ENCODE data around the gene ZNF580.

Gene ZNF580

DNA sequence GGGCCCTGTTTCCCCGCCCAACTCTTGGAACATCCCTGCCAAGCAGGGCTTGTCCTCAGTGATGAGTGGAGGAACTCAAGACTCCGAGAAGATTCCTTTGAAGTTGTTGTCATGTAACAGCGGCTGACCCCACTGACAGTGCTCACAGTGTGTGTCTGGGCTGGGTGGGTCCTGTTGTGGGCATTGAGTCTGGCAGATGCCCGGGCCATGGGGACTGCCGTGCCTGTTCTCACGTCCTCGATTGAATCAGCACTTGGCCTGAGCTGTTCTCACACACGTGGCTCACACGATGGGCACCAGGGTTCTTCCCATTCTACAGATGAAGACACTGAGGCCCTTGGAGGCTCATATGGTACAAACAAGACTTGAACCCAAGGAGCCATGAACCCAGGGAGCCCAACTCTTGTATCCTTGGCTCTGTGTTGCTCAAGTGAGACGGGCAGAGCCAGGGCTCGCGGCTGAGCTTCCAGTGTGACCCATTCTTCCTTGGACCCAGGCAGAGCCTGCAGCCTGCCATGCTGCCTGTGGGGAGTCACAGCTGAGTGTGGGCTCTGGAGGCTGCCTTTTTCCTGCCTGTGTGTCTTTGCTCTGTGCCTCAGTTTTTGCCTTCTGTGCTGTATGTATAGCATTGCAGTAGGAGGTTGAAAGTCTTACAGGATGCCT lies 25.7 kb downstream of the ZNF580 start:
- no peak for DNase-seq

DNA sequence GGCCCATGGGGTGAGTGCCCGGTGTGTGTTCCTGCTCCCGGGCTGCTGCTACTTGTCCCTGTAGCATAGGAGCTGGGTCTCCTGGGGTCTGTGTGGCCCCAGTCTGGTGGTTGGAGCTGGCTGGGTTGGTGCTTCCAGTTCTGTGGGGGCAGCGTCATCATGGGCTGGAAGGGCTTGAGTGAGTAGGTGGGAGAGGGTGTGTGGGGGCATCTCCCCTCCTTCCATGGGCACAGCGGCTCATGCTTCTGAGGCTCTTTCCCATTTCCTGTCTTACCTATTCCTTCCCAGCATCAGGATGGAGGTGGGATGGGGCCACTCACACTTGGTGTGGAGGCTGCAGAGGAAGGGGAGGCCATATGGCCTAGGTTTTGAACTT lies 26.2 kb downstream of the ZNF580 start:
- no peak for DNase-seq

DNA sequence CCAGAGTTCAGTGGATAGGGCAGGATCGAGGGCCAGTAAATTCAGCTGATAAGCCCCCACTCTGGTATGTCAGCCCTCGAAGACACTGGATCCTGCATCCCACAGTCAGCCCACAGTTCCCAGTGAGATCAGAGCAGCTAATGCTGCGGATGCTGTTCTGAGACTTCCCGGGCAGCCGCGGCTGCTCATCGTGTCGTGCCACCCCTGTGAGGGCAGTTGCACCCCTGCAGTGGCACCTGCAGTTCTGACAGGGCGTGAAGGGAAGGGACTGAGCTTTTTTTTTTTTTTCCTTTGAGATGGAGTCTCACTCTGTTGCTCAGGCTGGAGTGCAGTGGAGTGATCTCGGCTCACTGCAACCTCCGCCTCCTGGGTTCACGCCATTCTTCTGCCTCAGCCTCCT lies 26.7 kb downstream of the ZNF580 start:
- no peak for DNase-seq

DNA sequence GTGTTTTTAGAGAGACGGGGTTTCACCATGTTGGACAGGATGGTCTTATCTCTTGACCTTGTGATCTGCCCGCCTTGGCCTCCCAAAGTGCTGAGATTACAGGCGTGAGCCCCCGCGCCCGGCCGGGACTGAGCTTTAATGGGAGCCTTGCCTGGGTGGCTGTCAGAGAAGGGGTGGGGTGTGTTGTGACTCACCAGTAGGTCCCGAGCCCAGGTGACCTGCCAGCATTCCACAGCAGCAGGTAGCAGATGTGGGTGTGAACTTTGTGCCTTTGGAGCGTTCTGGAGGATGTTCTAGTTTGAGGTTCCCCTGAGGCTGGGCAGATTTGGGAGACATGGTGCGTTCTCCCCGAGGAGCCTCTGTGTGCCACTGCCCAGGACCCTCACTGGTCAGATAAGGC lies 27.2 kb downstream of the ZNF580 start:
- no peak for DNase-seq

DNA sequence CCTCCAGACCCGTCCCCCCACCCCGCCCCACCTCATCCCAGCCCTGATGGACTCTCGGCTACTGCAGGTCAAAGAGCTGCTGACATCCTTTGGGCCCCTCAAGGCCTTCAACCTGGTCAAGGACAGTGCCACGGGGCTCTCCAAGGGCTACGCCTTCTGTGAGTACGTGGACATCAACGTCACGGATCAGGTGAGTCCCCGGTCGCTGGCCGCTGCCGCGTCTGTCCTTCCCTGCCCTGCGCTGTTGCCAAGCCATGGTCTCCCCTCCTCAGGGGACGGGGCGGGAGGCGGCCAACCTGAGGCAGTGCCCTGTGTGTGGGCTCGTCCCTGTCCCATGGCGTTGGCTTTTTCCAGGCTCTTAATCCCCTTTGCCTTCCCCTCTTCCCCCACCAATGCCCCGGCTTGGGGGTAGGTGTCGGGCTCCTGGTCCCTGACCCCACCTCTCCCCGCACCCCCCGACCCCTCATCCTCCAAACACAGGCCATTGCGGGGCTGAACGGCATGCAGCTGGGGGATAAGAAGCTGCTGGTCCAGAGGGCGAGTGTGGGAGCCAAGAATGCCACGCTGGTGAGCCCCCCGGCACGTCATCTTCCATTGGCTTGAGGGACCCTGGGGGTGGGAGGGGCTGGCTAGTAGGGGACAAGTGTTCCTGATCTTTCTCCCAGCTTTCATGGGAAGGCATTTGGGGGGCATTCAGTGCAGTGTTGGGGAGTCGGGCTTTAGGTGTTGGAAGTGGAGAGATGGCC lies 28.0 kb downstream of the ZNF580 start:
- no peak for DNase-seq

DNA sequence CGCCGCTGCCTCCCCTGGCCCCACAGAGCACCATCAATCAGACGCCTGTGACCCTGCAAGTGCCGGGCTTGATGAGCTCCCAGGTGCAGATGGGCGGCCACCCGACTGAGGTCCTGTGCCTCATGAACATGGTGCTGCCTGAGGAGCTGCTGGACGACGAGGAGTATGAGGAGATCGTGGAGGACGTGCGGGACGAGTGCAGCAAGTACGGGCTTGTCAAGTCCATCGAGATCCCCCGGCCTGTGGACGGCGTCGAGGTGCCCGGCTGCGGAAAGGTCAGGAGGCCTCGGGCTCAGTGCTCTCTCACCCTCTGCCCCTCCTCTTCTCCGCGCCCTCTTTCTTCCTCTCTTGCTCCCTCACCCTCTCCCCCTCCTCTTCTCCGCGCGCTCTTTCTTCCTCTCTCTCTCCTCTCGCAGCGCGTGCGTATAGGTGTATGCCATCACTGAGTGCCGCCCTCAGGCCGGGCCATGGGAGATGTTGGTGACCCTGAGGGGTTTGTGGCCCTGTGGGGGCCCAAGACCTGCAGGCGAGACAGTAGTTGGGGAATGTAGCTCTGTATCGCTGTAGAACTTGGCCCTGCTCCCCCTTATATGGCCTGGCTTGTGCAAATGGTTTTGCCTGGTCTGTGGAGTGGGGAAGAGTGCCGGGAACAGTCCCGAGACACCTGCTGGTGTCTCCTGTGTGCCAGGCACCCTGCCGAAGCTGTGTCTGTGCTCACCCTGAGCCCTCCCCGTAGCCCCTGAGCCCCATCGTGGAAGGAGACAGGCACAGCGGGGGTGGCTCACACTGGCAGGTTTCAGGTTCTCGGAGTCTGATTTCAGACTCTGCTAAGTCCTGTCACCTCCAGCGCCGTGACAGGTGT lies 28.8 kb downstream of the ZNF580 start:
- no peak for DNase-seq

DNA sequence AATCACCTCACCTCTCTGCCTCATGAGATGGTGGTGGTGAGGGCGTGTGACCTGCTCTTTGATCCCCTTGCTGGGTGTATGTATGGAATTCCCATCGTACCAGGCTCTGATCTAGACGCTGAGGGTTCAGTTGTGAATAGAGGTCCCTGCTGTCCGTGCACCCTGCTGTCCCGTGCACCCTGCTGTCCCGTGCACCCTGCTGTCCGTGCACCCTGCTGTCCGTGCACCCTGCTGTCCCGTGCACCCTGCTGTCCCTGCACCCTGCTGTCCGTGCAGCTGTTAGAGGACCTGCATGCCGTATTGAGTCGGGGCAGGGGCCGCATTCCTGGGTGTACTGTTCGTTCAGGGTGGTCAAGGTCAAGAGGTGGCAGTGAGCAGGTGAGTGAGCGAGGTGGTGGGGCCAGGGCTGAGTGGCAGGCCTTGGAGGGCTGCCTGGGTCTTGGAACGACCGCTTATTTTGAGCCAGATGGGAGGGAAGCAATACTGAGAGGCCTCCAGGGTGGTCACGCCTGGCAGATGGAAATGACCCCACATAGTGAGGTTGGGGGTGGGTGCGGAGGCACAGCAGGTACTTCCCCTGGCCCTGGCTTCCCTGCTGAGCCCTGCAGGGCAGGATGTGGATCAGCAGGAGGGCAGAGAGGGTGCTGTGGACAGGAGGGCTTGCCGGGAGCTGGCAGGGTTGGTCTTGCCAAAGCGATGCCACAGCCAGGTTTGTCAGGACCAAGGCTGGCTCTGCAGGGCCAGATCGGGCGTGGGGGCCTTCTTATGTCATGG lies 29.7 kb downstream of the ZNF580 start:
- no peak for DNase-seq

DNA sequence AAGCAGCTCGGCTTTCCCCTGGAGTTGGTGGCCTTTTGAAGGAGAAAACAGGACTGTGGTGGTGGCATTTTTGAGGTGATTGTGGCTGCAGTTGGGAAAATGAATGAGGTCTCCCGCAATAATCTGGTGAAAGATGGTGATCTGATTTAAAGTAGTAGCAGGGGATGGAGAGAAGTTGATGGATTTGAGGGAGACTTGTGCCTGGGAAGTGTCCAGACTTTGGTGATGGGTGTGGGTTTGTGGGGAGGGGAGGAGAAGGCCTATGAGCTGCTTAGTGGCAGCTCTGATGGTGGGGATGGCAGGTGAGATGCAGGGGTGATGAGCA lies 30.2 kb downstream of the ZNF580 start:
- no peak for DNase-seq

DNA sequence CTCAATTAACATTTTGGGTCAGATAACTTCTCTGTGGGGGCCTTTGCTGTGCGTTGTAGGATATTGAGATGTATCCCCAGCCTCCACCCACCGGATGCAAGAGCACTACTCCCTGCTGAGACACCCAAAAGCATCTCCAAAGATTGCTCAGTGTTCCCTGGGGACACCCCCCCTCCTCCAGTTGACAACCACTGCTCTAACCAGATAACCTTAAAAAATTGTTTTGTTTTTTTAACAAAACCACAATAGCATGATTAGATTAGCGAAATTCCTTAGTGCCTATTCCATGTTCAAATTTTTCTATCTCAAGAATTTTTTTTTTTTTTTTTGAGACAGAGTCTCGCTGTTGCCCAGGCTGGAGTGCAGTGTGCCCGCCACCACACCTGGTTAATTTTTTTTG lies 31.6 kb downstream of the ZNF580 start:
- no peak for DNase-seq

DNA sequence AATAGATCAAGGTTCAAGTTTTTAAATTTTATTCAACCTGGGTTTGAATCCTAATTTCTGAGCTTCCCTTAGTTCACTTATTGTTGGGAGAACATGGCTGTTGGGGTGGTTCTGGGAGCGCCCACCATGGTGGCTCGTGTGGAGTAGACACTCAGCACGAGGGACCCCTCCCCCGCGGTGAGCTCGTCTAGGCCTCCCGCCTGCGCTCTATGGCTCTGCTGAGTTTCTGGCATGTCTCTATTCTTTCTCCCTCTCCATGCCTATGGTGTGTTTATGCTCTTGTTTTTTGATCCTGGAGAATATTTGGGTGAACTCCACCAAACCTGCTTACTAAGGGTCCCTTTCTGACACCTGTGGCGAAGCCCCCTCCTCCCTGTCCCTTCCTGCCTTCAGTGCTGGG lies 32.7 kb downstream of the ZNF580 start:
- DNase-seq: no peak

DNA sequence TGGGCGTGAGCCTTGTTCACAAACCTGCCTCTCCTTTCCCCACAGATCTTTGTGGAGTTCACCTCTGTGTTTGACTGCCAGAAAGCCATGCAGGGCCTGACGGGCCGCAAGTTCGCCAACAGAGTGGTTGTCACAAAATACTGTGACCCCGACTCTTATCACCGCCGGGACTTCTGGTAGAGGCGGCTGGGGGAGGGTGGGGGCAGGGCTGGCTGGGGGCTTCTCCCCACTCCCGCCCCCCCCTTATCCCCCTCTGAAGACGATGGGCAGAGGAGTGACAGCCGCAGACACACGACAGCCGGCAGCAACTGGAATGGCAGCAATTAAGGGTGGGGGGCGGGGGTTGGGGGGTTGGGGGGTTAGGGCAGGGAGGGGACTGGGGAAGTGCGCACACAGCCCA lies 33.1 kb downstream of the ZNF580 start:
- no peak for DNase-seq

DNA sequence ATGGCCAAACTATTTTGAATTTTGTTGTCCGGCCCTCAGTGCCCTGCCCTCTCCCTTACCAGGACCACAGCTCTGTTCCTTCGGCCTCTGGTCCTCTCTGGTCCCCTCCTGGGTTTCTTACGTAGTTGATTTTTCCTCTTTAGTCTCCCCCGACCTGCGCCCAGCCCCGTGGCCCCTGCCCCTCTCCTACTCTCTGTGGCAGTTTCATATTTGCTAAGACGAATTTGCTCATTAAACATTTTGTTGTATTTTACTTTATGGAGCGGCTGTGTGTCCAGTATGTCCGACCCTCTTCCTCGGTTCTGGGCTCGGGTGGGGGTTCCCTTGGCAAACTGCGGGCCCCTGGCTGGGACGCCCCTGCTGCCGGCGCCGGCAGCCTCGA lies 33.6 kb downstream of the ZNF580 start:
- DNase-seq: no peak

DNA sequence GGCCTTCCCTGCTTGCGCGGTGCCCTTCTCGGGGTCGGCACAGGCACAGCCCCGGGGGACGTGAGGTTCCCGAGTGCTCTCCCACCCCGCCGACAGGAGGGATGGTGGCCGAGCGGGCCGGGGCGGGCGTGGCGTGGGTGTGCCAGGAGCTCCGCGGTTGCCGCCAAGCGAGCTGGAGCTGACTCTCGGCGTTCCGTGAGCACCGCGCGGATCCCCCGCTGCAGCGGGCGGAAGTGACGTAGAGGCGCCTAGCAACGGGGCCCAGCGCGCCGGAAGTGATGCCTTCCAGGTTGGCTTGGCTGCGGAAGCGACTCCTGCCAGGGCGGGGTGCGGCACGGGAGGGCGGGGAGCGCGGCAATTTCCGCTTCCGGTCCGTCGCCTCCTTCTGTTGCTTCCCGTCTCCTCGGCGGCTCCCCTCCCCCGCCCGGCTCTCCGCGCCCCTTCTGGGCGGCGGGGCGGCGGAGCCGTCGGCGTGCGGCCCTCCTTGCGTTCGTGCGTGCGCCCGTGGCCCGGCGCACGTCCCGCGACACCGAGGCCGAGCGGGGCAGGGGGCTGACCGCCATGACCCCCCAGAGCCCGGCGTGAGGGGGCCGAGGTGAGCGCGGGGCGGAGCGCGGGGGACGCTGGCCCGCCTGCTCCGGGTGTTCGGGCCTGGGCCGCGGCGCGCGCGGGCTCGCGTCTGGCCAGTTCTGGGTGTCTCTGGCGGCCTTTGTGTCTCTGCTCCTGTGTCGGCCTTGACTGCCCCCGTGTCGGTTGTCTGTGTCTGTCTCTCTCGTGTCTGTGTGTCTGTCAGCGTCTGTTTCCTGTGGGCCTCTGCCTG lies 34.2 kb downstream of the ZNF580 start, which contains the start of gene EPN1:
Gene EPN1 (plus strand): TSS at position 386 of the 820 bp plus-strand sequence. CDS start 3,402 bp downstream, outside the sequence.
- DNase-seq: peak; percentile 97 to 98

DNA sequence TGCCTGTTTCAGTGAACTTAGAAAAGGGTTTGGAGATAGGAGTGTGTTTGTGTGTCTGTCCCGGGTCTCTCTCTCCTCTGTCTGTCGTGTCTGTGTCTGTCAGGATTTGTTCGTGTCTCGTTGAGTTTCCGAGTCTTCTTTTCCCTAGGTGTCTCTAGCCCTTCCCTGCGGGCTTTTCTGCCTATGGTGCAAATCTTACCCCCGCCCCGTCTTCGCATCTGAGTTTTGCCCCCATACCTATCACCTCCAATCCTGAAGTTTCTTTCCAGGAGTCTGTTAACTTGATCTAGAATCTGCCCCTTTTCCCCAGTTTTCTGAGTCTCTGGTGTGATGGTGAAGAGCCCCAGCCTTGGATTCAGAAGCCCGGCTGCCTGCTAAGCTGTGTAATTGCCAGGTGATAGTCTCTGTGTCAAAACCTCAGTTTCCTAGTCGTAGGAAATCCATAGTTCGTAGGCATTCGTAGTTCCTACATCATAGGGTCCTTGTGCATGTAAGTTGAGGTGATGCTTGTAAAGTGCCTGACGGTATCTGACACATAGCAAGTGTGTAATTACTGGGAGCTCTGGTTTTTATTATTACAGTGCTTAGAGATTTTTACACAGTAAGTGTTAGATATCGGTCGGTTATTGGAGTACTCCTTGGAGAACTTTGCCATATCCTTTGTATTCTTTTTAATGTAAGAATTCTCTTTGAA lies 35.0 kb downstream of the ZNF580 start:
- no peak for DNase-seq

DNA sequence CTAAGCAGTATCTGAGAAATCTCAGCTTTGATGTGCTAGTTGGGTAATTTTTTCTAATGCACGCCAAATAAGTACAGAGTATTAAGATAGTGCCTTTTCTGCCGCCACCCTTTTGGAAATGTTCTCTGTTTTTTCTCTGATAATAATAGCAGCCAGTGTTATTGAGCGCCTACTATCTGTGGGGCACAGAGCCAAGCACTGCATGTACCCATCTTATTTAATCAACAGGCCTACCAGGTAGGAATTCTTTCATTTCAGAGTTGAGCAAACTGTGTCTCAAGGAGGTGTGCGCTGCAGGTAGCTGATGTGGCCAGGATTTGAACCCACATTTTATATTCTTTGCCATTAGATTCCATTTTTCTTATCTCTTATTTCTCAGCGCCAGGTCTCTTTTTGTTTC lies 35.6 kb downstream of the ZNF580 start:
- no peak for DNase-seq

DNA sequence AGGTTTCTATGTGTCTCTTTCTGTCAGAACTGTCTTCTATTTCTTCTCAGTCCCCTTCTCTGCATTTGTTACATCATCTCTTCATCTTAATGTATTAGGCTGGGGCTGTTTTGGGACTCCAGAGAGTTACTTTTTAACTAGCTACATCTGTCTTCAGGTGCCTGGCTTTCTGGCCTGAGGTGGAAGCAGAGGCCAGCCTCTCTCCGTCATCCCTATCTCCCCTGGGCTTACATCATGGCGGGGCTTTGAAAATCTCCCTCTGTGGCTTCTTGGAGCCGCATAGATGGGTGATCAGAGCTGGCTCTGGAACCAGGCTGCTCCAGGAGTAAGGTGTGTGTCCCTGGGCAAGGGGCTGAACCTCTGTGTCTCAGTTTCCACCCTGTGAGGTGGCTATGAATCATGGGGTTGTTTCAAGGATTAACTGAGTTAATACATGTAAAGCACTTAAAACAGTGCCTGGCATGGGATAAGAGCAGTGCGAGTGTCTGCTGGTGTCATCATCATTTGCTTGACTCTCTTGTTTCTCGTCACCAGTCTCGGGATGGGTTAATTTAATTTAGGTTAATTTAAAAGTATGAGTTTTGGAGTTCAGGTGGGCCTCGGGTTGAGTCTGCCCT lies 36.2 kb downstream of the ZNF580 start:
- no peak for DNase-seq

DNA sequence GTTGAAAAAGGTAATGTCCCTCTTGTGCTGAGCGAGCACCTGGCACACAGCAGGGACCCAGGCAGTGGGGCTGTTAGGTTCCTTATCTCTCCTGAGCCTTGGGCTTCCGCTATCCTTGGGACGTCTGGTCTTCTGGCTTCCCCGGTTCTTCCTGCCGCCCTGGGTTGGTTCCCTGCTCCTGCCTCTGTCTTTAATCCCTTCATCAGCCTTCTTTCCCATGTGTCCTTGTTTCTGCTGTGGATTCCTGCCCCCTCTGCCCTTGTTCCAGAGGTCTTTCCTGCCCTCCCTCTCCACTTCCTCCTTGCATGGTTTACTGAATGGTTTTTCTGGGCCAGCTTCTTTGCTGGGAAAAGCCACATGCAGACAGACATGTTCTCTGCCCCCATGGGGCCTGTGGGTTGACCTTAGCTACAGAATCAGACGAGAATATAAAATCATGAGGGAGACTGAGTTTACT lies 36.8 kb downstream of the ZNF580 start:
- DNase-seq: no peak

DNA sequence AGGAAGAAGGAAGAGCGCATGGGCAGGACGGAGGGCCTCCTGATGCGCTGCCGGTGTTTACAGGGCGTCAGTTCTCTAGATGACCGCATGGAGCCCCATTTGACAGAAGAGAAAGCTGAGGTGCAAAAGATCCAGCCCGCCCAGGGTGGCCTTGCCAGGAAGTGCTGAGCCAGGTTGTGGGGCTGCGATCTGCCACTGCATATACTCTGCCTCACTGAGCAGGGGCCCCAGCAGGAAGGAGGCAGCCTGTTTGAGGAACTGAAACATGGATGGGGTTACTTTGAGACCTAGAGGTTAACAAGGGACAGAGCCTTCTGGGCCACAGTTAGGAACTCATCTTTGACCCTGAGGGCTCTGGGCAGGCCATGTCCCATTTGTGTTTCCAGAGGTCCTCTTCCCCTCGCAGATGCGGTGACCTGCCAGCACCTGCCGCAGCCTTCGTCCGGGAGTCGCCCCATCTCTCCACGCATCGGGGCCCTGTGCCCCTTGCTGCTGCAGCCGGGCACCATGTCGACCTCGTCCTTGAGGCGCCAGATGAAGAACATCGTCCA lies 37.4 kb downstream of the ZNF580 start:
- peak; percentile 26 to 84 for DNase-seq

DNA sequence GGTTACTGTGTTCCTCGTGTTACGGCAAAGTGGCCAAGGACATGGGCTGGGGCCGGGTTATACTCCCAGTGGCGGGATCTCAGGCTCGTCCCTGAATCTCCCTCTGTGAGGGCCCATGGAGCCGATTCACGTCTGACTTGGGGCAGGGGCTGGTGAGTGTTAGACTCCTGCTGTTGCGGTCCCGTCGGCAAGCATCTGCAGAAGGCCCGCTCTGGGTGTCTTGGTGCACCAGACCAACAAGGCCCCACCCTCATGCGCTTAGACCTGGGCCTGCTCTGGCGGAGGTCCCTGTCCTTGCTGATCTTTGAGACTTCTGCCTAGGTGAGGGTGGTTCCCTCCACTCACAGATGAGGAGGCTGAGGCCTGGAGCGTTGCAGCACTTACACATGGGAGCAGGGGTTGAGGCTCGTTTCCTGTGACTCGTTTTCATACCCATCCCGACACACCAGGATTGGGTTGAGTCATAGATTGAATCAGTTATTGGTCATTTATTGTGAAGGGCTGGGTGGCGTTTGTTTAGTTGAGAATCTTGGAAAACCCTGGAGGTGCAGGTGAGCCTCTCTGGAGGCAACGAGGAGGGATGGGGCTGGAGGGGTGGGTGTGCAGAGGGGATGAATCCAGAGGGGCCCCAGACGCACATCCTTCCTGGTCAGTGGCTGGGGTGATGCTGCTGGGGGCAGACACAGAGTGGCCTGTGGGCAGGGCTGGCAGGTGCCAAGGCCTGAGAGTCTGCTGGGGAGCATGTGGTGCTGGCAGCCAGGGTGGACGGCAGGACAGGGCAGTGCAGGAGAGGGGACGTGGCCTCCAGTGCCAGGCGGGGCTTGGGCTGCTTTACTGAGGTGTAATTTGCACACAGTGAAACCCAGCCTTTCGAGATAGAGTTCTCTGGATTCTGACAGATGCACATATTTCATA lies 38.8 kb downstream of the ZNF580 start:
- no peak for DNase-seq
